ENCODE data around the gene KRT85.

Gene KRT85

DNA sequence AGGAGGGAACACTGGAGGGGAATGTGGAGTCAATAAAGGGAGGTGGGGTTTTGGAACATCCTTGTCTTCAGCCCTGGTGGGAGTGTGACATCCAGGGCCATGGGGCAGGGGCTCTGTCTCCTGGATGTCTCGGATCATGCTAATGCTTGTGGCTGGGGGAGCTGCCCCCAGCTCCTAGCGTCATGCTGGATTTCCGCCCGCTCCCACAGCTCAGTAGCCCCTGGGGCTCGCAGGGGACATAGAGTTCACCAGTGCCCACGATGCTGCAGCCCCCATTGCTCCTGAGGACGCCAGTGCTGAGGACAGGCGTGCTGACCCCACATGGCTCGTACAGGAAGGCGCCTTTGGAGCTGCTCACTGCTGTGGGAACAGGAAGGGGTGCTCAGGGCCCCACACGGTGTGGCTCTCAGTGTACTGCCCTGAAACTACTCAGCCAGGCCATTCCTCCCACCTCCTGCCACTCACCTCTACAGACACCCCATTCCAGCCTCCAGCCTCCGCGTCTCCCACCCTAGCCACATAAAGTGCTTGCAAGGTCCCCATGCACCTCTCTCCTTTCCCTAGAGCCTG is 27.6 kb upstream of the KRT85 start:
- DNase-seq: no peak

DNA sequence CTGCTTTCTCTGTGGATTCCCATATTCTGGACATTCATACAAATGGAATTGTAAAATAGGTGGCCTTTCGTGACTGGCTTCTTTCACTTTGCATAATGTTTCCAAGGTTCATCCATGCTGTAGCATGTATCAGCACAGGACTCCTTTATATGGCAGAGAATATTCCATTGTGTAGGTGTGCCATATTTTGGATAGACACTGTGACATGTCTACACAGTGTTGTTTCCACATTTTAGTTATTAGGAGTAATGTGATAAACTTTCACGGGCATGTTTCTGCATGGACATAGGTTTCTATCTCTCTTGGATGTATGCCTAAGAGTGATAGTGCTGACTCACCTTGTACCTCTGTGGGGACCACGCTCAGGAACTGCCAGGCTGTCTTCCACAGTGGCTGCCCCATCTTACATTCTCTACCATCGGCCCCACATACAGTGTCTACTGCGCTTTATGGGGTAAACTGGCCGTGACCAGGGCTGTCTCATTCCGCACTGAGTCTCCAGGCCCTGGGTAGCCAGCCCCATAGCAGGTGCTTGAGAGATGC is 25.3 kb upstream of the KRT85 start:
- no peak for DNase-seq

DNA sequence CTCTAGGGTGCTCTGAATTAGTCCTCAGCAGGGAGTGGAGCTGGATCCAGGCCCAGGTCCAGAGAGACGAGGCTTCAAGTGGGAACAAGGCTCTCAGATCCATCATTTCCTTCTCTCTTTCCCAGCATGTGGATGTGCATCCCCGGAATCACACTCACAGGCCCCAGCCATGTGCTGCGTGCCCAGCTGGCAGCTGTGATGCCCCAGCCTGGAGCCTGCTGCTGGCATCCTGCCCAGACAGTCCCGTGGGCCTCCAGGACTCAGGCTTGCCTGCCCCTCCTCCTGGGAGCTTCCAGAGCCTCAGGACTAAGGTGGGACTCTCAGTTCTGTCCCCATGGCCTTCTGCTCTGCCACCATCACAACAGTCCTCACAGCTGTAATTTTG is 24.3 kb upstream of the KRT85 start:
- DNase-seq: peak; percentile 23

DNA sequence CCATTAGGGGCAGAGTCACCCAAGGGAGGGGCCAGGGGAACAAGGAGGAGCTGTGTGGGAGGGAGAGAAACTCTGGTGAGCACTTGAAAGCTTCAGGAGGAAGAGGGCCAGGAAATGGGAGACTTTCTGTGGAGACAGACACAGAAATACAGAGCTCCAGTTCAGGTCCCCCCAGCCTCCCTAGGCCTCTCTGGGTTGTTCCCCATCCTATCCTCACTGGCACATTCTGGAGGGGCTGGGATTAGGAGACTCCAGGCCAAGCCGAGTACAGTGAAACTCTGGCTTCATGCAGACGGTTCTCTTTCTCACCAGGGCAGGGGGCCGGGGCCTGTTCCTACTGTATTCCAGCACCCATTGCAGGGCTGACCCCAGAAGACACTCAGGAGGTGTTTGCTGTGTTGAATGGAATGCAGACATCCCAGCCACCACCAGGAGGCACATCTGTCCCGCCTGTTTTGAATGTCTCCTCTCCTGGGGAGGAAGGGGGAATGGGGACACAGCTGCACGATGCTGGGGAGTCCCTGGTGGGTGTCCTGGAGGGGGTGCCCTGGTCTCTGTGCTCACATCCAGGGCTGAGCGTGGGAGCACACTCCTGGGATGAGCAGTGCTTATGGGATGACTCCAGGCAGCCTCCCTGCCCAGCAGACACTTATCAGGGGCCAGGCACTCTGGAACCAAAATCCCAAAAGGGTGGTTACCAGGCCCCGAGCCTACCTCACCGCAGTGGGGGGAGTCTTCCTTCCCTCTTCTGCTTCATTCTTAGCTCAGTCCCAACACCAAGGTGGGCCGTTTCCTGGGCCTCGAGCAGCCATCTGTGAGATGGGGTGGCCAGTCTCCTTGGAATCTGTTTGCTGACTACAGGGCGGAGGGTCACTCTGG is 23.7 kb upstream of the KRT85 start:
- peak; percentile 40 for DNase-seq

DNA sequence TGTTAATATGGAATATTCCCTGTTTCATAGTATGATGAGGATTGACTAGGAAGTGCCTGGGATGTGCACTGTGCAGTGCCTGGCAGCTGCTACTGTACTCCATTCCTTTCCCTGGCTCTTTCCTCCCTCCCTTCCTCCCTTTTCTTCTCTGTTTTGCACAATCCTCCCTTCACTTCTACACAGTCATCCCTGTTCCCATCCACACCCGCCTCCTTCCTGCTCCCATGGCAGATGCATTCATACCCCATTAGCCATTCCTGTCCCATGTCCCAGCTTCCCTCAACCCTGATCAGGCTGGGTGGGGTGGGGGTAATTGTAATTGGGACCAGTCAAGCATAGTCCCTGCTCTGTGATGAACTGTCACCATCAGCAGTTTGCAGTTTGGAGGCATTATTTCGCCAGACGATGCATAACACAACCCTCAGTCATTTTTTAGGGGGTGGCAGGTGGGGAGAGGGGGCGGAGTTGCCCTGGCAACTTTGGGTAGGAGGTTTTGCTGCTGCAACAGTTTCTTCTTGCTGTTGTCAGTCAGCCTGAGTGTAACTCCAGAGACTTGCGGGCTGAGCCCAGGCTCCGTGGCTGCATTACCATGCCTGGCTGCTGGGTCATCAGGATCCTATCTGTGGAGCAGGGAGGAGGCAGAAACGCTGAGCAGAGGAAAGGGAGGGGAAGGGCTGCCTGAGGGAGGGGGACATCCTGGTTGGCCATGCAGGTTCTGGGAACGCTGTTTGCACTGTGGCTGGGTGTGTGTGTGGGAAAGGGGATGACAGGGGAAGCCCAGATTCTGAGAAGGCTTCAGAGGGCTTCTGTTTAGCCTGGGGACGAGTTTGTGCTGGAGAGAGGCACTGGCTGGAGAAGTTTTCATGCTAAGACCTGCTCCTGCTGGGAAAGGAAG is 22.3 kb upstream of the KRT85 start:
- peak; percentile 47 for DNase-seq

DNA sequence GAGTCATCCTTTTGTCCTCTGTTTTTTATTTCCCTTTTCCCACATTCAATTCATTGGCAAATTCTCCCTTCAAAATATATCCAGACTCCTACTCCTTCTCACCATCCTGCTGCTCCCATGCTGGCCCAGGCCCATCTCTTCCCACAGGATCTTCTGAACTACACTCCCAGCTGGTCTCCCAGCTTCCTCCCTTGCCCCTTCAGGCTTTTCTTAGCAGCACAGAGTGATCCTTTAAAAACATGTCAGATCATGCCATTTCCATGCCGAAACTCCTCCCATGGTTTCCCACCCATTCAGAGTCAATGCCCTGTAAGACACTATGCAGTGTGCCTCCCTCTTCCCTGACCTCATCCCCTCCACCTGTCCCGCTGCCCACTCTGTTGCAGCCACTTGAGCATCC is 20.6 kb upstream of the KRT85 start:
- no peak for DNase-seq

DNA sequence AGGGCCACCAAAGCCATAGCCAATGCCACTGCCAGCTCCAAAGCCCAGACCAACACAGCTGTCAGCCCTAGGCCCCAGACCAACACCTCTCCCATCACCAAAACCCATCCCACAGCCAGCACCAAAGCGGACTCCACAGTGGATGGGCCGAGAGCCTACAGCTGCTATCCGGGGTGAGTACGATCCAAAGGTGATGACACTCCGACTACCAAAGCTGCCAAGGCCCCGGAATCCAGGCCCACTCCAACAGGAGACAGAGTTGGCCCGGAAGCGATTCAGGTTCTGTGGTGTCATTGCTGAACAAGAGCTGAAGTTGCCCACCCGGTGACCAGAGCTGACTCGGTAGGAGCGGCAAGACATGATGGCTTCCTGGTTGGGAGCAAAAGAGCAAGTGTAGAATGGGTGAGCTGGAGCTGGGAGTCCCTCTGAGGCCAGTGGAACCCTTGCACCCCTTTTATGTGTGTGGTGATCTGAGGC is 18.0 kb upstream of the KRT85 start, which contains the start of gene KRT84:
KRT84 (minus strand) TSS at position 427 of the 477 bp plus-strand sequence; CDS start at position 360, 67 bp downstream.
- DNase-seq: no peak

DNA sequence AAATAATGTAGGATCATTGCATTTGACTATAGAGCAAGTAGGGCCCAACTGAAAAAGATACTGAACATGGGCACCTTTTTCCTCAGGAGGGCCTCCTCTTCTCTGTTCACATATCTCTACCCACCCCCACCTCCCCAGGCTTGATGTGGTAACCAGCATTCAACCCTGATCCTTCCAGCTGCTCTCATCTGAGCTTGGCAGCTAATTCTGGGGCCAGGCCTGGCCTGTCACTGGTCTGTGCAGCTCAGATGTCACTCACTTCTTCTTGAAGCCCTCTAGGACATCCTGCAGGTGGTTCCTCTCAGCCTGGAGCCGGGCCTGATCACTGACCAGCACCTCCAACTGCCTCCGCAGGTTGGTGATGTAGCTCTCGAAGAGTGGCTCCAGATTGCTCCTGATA is 16.1 kb upstream of the KRT85 start:
- no peak for DNase-seq

DNA sequence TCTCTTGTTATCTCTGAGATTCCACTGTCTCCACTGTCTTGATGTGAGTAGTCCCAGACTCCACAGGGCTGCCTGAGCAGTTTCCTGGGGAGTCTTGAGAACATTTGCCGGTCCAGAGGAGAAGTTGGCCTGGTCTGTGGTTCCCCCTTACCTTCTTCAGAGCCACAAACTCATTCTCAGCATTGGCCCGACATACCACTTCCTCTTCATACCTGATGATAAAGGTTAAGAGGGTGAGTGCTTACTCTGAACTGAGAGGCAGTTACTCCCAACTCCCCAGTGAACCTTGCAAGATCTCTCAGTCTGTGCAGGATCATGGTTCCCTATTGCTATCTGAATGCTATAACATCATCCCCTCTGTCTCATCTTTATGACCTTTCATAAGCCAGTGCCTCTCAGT is 15.6 kb upstream of the KRT85 start:
- DNase-seq: no peak

DNA sequence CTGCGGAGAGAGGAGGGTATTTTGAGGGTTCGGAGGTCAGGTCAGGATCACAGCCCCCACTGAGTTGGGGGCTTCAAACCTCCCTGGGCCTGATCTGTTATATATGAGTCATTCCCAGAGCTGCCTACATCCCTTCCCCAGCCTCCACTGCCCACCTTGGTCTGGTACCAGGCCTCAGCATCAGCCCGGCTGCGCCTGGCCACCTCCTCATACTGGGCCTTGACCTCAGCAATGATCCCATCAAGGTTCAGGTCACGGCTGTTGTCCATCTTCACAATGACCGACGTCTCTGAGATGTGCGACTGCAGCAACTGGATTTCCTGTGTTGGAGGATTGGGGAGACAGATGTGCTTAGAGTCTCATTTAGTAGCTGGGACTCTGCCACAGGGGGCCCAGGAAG is 13.9 kb upstream of the KRT85 start:
- DNase-seq: no peak

DNA sequence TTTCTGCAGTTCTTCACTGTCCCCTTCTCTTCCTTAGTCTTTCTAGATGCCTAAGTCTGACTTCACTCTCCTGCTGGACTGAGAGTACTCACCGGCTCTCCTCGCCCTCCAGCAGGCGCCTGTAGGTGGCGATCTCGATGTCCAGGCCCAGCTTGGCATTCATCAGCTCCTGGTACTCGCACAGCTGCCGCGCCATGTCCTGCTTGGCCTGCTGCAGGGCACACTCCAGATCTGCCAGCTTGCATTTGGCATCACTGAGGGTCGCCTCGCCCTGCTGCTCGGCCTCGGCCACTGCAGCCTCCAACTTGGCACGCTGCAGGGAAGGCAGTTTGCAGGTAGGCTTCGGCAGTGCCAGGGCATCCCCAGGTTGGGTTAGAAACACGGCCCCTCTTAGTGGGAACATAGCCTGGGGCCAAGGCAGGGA is 13.0 kb upstream of the KRT85 start:
- DNase-seq: peak; percentile 33

DNA sequence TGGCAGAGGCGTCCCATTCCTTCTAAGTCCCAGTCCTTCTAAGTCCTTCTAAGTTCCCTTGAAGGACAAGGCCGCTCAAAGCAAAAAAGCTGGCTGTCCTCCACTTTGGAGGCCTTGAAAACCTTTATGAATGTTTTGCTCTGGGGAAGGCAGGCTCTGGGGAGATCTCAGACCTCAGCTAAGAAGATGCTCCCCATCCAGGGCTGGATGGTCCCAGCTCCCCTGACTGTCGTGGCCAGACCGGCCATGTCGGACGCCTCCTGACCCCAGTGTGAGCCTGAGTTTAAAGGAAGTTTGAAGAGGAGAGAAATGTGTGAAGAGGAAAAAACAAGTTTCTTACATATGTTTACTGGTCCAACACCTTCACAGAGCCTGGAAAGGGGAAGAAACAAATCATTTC is 12.3 kb upstream of the KRT85 start:
- DNase-seq: no peak

DNA sequence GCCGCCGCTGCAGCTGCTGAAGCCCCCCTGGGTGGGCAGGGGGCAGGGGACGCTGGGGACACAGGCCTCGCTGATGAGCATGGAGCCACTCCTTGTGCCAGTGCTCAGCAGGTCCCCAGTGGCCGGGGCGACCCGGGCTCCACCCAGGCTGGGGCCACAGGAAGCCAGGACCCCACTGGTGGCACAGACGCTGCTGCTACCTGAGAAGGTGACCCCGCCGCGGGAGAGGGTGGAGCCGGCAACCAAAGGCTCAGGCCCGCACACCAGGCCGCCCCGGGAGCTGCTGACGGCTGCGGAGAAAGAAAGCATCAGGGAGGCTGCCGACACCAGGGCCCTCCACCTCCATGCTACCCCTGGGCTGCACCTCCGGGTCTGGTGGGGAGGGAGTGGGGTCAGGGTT is 10.8 kb upstream of the KRT85 start:
- no peak for DNase-seq

DNA sequence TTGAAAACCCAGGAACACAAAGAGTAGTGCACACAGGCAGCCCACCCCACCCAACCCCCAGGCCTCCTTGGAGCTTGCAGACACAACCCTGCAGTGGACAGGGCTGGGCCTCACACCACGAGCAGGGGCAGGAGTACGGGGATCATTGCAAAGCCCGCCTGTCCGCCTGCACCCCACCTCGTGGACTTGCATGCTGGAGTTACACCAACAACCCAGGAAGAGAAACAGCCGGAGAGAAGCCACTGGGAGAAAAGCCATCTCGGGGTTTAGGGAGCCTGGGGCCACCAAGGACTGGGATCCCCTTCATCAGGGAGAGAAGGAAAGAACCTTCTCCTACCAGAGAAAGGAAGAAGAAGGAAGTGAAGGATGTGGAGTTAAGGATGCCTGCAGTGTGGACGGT is 10.0 kb upstream of the KRT85 start:
- DNase-seq: no peak

DNA sequence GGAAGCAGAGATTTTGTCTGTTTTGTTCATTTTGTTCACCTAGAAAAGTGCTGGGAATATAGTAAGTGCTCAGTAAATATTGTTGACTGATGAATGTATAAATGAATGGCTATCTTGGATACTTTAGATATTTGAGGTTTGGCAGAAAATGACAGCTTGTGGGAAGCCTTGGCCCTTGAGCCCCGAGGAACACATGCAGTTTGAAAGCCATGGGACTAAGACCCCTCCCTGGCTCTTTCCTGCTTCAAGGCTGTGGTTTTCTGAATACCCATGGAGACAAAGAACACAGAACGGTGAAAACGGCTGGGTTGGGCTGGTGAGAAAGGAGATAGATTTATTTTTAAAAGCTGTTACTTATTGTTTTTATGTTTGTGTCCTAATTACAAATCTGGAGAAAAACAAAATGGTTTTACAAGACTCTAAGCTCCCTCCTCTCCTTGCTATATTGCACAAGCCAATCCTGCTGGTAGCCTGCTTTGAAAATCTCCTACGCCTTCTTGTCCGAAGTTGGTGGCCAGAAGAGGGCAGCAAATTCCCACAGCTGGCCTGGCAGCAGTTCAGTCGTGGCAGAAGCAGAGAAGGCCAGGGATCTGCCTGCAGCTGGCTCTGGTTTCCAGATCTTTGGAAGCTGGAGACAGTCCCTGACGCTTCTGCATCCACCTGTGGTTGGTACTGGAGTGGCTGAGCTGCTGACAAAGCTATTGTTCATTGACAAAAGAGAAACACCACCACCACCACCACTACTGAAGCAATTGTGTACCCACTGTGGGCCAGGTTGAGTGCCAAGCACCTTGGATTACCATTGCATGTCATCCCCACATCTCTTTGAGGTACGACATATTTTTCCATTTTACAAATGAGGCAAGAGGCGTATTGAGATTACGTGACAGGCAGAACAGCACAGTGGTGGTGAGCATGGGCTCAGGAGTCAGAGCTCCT is 5.2 kb upstream of the KRT85 start:
- peak; percentile 76 for DNase-seq

DNA sequence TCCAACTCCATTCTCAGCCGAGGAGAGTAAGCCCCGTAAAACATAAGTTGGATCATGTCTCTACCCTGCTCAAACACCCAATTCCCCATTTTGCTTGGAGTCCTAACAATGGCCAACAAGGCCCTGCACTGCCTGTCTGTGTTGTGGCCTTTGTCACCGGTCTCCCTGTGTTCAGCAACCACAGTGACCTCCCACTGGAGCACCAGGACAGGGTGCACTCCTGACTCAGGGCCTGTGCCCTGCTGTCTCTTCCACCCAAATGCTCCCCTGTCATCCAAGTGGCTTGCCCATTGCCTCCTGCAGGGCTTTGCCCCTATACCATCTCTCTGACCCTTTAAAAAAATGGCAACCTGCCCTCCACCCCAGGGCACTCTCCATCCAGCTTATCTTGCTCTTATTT is 4.4 kb upstream of the KRT85 start:
- DNase-seq: no peak

DNA sequence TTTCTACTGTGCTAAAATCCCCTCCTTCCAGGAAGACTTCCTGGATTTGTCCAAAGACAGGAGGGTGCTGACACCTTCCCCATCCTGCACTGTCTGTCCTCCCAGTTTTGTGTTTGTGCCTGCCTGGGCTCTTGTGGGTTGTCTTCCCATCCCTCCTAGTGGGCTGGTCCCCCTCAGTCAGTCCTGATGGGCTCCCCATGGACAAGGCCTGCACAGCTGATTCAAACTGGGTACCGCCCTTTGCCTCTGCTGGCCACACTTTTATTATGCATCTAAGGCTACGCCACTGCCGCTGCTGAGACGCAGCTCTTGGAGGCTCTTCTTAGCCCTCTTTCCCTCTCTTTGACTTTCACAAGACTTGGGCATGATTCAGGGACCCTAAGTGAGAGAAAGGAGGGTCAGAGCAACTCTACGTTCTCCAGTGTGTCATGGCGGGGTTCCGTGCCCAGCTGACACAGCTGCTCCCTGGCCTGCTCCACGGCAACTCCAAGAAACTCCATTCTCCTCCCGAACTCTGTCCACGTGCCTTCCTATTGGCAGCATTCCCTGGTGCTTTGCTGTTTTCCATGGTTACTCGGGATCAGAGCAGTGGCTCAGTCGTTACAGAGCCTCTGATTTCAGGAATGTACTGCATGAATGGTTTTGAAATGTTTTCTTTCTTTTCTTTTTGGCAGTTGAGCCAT is 3.8 kb upstream of the KRT85 start:
- DNase-seq: peak; percentile 57

DNA sequence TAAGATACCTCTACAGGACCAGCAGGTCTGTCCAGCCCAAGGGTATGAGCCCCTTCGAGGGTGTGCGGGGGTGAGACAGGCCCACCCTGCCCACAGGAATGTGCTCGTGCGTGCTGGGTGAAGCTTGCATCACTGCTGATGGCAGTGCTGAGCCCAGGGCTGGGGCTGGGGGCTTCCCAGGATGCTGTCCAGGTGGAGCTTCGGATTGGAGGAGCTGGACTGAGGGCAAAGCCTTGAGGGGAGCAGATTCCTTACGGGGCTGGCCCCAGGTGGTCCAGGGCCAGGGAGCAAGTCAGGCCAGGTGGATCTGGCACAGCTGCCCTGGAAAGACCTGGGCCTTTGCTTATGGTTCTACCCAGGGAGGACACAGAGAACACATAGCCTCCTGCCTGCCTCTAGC is 2.5 kb upstream of the KRT85 start:
- no peak for DNase-seq

DNA sequence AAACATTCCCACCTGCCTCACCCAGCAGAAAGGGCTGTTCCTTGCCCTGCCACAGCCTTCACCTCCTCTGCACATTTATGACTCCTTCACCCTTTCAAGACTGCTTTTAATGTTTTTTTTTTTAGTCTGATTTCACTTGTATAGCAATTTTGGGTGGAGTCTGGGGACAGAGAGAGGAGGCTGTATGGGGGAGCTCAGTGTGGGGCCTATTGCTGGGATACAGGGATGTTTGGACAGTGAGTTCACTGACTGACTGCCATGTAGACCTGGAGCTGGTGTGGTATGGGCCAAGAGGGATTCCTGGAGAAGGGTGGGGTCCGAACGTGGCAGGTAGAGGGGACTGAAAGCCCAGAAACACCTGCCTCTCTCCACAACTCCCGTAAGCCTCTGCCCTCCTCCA is 1.9 kb upstream of the KRT85 start:
- DNase-seq: peak; percentile 24

DNA sequence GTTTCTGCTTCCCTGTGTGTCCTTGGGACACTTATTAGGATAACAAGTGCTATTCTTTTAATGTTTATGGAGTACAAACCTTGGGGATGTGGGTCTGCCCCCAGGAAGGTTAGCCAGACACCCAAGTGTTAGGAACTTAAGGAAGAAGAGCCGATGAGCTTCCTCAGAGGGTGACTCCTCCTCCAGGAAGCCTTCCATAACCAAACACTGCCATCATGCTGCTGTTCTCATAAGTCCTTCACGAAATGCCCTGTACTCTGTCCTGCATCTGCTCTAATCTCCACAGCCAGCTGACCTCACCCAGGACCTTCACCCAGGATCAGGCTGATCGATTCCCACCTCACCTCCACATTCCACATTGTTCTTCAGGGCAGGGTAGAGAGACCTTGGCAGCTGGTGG is 1.2 kb upstream of the KRT85 start:
- DNase-seq: no peak

DNA sequence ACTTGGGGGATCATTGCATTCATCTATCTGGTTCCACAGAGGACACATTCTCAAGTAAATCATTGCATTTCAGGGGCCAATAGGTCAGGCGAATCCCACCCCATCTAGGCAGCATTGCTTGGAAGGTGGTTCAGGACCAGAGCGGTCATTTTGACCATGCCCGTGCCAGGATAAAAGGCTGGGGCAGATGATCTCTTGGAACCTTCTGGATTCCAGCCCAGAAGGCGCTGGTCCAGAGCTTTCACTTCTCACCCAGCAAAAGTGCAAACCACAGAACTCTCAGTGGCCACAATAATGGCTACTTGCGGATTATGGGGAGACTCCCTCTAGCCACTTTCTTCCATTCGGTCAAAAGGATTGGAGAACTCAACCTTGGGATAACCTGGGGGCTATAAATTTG is 595 bp upstream of the KRT85 start:
- DNase-seq: no peak
